ENCODE results near the gene DCST1. TPM values are rescaled to one million over a fixed set of nuclear protein-coding genes. Genes with fewer than 3 reads are reported as not detected.
A peak's percentile ranks its signal among the peaks of the same experiment; 100 is the strongest.

DCST1 gene
- total and polyA plus RNA-seq, 2 experiments from 2014 or later, result not detected

- TF ChIP-seq EZH2phosphoT487 (IDR thresholded peaks at IDR 0.05; ENCODE audit: insufficient read depth, low read depth) (no peak), EZH2 (IDR thresholded peaks at IDR 0.05; ENCODE audit: insufficient read depth, poor library complexity, severe bottlenecking) (no peak)
- peak; percentile 55 for DNase-seq
- Histone ChIP-seq H3K9me2 (ENCODE audit: insufficient read depth) (no peaks in the 10 kb centered on the region), H3K9me3 (ENCODE audit: low read depth) (no peaks in the 10 kb centered on the region), H3K36me3 (ENCODE audit: low read depth) (no peaks in the 10 kb centered on the region), H3K4me1 (ENCODE audit: insufficient read depth) (peaks cover 4% of the 10 kb centered on the region; the same call in 1 of the 2 replicates), H3K9ac (no peak overlapping the region), H3F3A (ENCODE audit: insufficient read depth) (no peaks in the 10 kb centered on the region), H4K20me1 (ENCODE audit: insufficient read depth) (no peaks in the 10 kb centered on the region), H2AFZ (no peak overlapping the region), H3K27me3 (replicated peaks; ENCODE audit: insufficient read depth) (no peaks in the 10 kb centered on the region), H3K4me2 (ENCODE audit: unreplicated experiment) (no peak overlapping the region), H3K4me3 (no peak overlapping the region), H3K79me2 (ENCODE audit: insufficient read depth) (peaks cover 12% of the 10 kb centered on the region), H3K27ac (no peak overlapping the region)
- WGBS, 2 experiments (ENCODE audit: low coverage in 1 of 2, low lambda C conversion rate in 2 of 2, missing lambda C conversion rate in 2 of 2), result 19 to 31% methylated on average over 6 to 9 of the region's 9 CpGs
- in situ Hi-C loops (cut with MboI), result no loop called here
Measured at GRCh38 chr1:155012026-155012546, 21.5 kb upstream of the DCST1 start.

- Histone ChIP-seq H3K4me3 (no peak overlapping the region), H3K4me2 (ENCODE audit: unreplicated experiment) (no peak overlapping the region), H3F3A (ENCODE audit: insufficient read depth) (no peaks in the 10 kb centered on the region), H3K79me2 (ENCODE audit: insufficient read depth) (peaks cover 3% of the 10 kb centered on the region), H3K9ac (no peak overlapping the region), H3K27me3 (replicated peaks; ENCODE audit: insufficient read depth) (no peaks in the 10 kb centered on the region), H3K27ac (no peak overlapping the region), H3K4me1 (ENCODE audit: insufficient read depth) (peaks cover 8% of the 10 kb centered on the region), H3K36me3 (ENCODE audit: low read depth) (no peaks in the 10 kb centered on the region), H3K9me2 (ENCODE audit: insufficient read depth) (no peaks in the 10 kb centered on the region), H3K9me3 (ENCODE audit: low read depth) (no peaks in the 10 kb centered on the region), H2AFZ (no peak overlapping the region), H4K20me1 (ENCODE audit: insufficient read depth) (no peaks in the 10 kb centered on the region)
- no peak for DNase-seq
- in situ Hi-C loops (cut with MboI), result no loop called here
- TF ChIP-seq EZH2phosphoT487 (IDR thresholded peaks at IDR 0.05; ENCODE audit: insufficient read depth, low read depth), result no peak
- WGBS, 2 experiments (ENCODE audit: low coverage in 1 of 2, low lambda C conversion rate in 2 of 2, missing lambda C conversion rate in 2 of 2), result 96 to 98% methylated on average over 3 of the region's 3 CpGs
Measured at GRCh38 chr1:155012776-155013602, 20.6 kb upstream of the DCST1 start.

- H4K20me1 ChIP-seq (ENCODE audit: insufficient read depth), result no peaks in the 10 kb centered on the region
- WGBS, 2 experiments (ENCODE audit: low coverage in 1 of 2, low lambda C conversion rate in 2 of 2, missing lambda C conversion rate in 2 of 2), result 66 to 72% methylated on average over 2 to 8 of the region's 8 CpGs
- H3K4me3 ChIP-seq, result no peak overlapping the region
- no peak for DNase-seq
- no peak for TF ChIP-seq EZH2 (IDR thresholded peaks at IDR 0.05; ENCODE audit: insufficient read depth, poor library complexity, severe bottlenecking)
- no peak for TF ChIP-seq EZH2phosphoT487 (IDR thresholded peaks at IDR 0.05; ENCODE audit: insufficient read depth, low read depth)
- H3K9ac ChIP-seq, result no peak overlapping the region
- H3K9me3 ChIP-seq (ENCODE audit: low read depth), result no peaks in the 10 kb centered on the region
- H3K4me2 ChIP-seq (ENCODE audit: unreplicated experiment), result no peak overlapping the region
- H3K4me1 ChIP-seq (ENCODE audit: insufficient read depth), result peaks cover 11% of the 10 kb centered on the region
- in situ Hi-C loops (cut with MboI), result no loop called here
- H3K36me3 ChIP-seq (ENCODE audit: low read depth), result no peaks in the 10 kb centered on the region
- H3F3A ChIP-seq (ENCODE audit: insufficient read depth), result no peaks in the 10 kb centered on the region
- H3K27ac ChIP-seq, result no peak overlapping the region
- no peaks in the 10 kb centered on the region for H3K79me2 ChIP-seq (ENCODE audit: insufficient read depth)
- H3K9me2 ChIP-seq (ENCODE audit: insufficient read depth), result no peaks in the 10 kb centered on the region
- no peak overlapping the region for H2AFZ ChIP-seq
- H3K27me3 ChIP-seq (replicated peaks; ENCODE audit: insufficient read depth), result no peaks in the 10 kb centered on the region
Measured at GRCh38 chr1:155013632-155014031, 20.0 kb upstream of the DCST1 start.

GRCh38 chr1:155014709-155015508, 18.7 kb upstream of the DCST1 start:
- in situ Hi-C loops (cut with MboI), result no loop called here
- Histone ChIP-seq H3K36me3 (ENCODE audit: low read depth) (no peaks in the 10 kb centered on the region), H3K4me3 (no peak overlapping the region), H3K27ac (no peak overlapping the region), H3K27me3 (replicated peaks; ENCODE audit: insufficient read depth) (no peaks in the 10 kb centered on the region), H3K4me1 (ENCODE audit: insufficient read depth) (peaks cover 11% of the 10 kb centered on the region), H4K20me1 (ENCODE audit: insufficient read depth) (no peaks in the 10 kb centered on the region), H3K9me3 (ENCODE audit: low read depth) (no peaks in the 10 kb centered on the region), H3K79me2 (ENCODE audit: insufficient read depth) (no peaks in the 10 kb centered on the region), H3K9me2 (ENCODE audit: insufficient read depth) (no peaks in the 10 kb centered on the region), H3K4me2 (ENCODE audit: unreplicated experiment) (no peak overlapping the region), H2AFZ (no peak overlapping the region), H3F3A (ENCODE audit: insufficient read depth) (no peaks in the 10 kb centered on the region), H3K9ac (no peak overlapping the region)
- no peak for DNase-seq
- 90 to 94% methylated on average over 14 to 31 of the region's 31 CpGs for WGBS, 2 experiments (ENCODE audit: low coverage in 1 of 2, low lambda C conversion rate in 2 of 2, missing lambda C conversion rate in 2 of 2)
- TF ChIP-seq EZH2 (IDR thresholded peaks at IDR 0.05; ENCODE audit: insufficient read depth, poor library complexity, severe bottlenecking) (no peak), EZH2phosphoT487 (IDR thresholded peaks at IDR 0.05; ENCODE audit: insufficient read depth, low read depth) (no peak)

All from GM23248 (cell line).